Jurkat, Clone E6-1 (cell line): ENCODE measurements around the gene PRDX1.
A peak's percentile ranks its signal among the peaks of the same experiment; 100 is the strongest.
"Not testable (repeated sequence)": the region's sequence is repeated elsewhere in the genome, so short reads cannot be mapped to it uniquely, and the experiment has no call there.

Experiments used
- DNase-seq: peaks from one replicate; pipeline ENCODE4 v3.0.0-alpha.2; 2011; ENCODE audit warnings: low read depth, low spot score
- H3K4me3 ChIP-seq: 2 replicates; pipeline ENCODE4 v1.5.1; 2011; ENCODE audit warnings: mild to moderate bottlenecking, low read length, control low read depth, moderate library complexity

PRDX1 gene

GRCh38 chr1:45510036-45510971 lies 11.4 kb downstream of the PRDX1 start:
- DNase-seq = no peak
- no peak overlapping the region for H3K4me3 ChIP-seq

DNA sequence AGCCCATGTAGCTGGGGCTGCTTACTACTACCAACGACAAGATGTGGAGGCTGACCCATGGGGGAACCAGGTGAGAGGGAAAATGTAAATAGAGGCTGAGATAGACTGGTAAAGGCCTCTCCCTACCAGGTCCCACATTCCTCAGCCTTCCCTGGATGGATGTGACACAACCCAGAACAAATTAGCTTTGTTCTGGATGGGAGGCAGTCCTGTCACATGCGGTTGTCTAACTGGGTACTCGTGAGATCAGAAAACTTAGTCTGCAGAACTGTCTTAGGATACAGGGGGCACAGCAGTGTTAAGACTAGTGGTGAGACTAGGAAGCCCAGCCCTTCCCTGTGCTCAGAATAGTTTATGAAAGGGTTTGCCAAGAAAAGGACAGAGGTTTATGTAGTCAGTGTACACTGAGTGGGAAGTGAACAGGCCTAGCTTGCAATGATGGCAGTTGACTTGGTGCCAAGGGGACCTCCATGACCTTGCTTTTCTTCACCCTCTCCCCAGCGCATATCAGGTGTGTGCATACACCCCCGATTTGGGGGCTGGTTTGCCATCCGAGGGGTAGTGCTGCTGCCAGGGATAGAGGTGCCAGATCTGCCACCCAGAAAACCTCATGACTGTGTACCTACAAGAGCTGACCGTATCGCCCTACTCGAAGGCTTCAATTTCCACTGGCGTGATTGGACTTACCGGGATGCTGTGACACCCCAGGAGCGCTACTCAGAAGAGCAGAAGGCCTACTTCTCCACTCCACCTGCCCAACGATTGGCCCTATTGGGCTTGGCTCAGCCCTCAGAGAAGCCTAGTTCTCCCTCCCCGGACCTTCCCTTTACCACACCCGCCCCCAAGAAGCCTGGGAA lies 13.2 kb downstream of the PRDX1 start:
- no peak for DNase-seq
- H3K4me3 ChIP-seq = no peak overlapping the region

DNA sequence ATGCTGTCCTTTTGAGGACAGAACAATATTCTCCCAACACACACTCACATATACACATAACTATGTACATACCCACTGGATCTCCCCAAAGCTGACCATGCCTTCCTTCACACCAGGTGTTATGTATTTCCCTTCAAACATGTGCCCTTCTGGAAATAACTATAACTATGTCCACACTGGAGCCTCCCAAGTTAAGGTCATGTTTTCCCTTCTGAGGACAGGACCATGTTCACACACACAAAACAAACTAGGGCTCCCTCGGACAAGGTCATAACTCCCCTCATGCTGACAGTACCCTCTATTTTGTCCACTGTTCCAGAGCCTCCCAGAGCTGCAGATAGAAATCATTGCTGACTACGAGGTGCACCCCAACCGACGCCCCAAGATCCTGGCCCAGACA lies 13.8 kb downstream of the PRDX1 start:
- H3K4me3 ChIP-seq = no peak overlapping the region
- no peak for DNase-seq

DNA sequence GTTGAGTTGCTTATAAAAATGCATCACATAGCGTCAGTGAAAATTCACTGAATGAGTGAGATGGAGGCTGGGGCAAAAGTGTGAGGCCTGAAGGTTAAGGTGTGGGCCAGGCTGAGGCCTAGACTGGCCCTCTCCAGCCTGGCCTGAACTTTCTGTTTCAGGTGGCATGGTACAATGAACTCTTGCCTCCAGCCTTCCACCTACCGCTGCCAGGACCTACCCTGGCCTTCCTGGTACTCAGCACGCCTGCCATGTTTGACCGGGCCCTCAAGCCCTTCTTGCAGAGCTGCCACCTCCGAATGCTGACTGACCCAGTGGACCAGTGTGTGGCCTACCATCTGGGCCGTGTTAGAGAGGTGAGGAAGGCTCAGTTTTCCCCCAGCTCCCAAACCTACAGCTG lies 14.5 kb downstream of the PRDX1 start:
- H3K4me3 ChIP-seq = no peak overlapping the region
- DNase-seq = no peak

DNA sequence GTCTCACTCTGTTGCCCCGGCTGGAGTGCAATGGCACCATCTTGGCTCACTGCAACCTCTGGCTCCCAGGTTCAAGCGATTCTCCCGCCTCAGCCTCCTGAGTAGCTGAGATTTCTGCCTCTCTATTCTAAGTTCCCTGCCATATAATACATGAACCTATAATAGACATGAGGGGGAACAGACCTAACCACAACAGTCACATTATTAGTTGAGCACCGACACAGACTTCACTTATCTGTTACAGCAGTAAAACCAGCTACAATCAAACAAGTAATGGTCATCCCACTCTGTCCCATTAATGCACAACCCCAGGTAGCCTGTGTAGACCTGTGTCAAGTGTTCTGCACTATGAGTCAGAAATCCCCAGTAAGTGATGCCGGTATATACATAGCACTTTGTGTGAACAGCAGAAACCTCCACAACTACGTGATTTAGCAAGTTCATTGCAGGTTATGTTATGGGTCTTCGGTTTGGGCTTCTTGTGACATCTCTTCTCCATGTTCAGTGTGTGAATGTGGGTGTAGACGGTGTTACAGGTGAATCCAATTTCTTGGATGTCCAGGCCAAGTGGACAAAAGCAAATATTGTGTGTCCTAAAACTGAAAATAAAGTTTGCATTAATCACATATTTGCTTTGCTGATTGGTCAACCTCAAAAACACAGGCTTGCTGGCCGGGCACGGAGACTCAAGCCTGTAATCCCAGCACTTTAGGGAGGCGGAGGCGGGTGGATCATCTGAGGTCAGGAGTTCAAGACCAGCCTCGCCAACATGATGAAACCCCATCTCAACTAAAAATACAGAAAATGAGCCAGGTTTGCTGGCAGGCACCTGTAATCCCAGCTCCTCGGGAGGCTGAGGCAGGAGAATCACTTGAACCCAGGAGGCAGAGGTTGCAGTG lies 18.0 kb downstream of the PRDX1 start:
- DNase-seq = no peak

GRCh38 chr1:45501505-45501859 lies 20.2 kb downstream of the PRDX1 start:
- no peak overlapping the region for H3K4me3 ChIP-seq
- DNase-seq = no peak

More for the DNA sequence above, 18.0 kb downstream of the PRDX1 start:
- H3K4me3 ChIP-seq = no peak overlapping the region

DNA sequence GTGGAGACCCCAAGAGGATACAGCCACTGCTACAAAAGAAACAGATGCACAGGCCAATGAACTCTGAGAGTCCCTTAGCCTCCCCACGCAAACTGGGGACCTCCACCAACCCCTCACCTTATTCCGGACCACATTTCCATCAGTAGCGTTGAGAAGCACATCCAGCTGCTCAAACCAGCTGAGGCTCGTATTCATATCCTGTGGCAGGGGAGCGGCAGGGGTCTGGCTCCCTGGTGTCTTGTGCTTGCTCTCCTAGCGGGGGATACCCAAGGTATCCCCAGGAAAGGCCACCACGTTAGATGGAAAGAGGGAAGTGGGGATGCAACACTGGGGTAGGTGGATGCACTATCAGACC lies 22.3 kb downstream of the PRDX1 start:
- no peak for DNase-seq
- H3K4me3 ChIP-seq = peak overlapping the region; percentile 94

- H3K4me3 ChIP-seq = no peak overlapping the region
- no peak for DNase-seq
These were observed 23.4 kb downstream of the PRDX1 start for GRCh38 chr1:45498279-45498678.

- no peak overlapping the region for H3K4me3 ChIP-seq
- DNase-seq = peak; percentile 40
These were observed 28.5 kb downstream of the PRDX1 start for GRCh38 chr1:45493116-45493697.

GRCh38 chr1:45492691-45493090 lies 29.0 kb downstream of the PRDX1 start:
- no peak overlapping the region for H3K4me3 ChIP-seq
- no peak for DNase-seq

DNA sequence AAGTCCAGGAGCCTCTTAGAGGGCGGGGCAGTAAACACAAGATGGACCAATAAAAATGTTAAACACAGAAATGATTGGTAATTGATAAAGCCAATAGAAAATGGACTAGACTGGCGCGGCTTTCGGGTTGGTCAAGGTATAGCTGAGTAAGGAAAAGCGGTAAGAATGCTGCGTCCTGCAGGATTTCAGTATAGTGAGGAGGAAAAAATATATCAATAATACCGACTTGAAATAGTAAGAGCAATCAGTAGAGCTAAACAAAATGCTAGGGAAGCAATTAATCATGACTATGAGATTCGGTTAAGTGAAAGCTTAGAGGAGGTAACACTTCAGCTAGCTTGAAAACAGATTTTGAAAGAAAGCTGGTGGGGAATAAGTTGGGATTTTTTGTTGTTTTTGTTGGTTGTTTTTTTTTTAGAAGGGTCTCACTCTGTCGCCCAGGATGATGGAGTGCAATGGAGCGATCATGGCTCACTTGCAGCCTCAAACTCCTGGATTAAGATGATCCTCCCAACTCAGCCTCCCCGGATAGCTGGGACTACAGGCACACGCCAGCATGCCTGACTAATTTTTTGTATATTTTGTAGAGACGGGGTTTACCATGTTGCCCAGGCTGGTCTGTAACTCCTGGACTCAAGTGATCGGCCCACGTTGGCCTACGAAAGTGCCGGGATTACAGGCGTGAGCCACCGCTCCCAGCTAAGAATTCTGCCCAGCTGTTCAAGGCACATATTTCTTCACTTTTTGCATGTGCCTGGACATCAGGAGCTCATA lies 30.0 kb downstream of the PRDX1 start:
- H3K4me3 ChIP-seq = peak overlapping the region; percentile 79
- no peak for DNase-seq

- peak within 1 kb of the TSS; percentile 79 for H3K4me3 ChIP-seq
- peak; percentile 100 for DNase-seq
These were observed 30.8 kb downstream of the PRDX1 start, which contains the start of gene TESK2 for GRCh38 chr1:45490626-45491486. Gene TESK2 (minus strand): TSS chr1:45491163. CDS start chr1:45457785, 33,378 bp downstream.

GRCh38 chr1:45490121-45490625 lies 31.5 kb downstream of the PRDX1 start:
- no peak for DNase-seq
- peak overlapping the region; percentile 79 for H3K4me3 ChIP-seq

DNA sequence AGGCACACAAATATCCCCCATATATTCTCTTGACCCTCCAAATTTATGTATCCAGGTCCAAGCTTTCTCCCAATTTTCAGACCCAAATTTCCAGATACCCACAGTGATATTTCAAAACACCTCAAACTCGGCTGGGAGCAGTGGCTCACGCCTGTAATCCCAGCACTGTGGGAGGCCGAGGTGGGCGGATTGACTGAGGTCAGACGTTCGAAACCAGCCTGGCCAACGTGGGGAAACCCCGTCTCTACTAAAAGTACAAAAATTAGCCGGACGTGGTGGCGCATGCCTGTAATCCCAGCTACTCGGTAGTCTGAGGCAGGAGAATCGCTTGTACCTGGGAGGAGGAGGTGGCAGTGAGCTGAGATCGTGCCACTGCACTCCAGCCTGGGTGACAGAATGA lies 32.3 kb downstream of the PRDX1 start:
- not testable (repeated sequence) for H3K4me3 ChIP-seq, DNase-seq

- H3K4me3 ChIP-seq = no peak overlapping the region
- no peak for DNase-seq
These were observed 32.9 kb downstream of the PRDX1 start for GRCh38 chr1:45488666-45489377.

DNA sequence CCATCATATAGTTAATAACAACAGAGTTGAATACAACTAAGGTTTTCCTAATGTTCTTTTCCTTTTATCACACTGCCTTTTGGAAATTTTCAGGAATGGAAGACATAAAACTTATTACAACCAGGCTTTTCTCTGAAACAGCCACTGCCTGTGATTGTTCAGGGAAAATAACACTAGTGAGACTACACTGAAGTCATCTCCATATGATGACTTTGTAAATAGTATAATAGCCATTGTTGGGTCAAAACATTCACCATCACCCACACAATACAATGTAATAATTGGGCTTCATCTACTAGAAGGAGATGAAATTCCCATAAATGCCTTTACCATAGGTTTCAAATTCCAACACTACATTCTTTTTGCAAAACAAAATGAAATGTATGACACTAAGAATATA lies 35.7 kb downstream of the PRDX1 start:
- DNase-seq = no peak
- no peak overlapping the region for H3K4me3 ChIP-seq
